HFFc6 (cell line): ENCODE data around the gene ZNF76. TPM values are rescaled to one million over a fixed set of nuclear protein-coding genes. Genes with fewer than 3 reads are reported as not detected.

ENCODE experiments used
- DNase-seq: peaks from one replicate; pipeline ENCODE4 v3.0.0-alpha.2; 2018
- H3K27ac Mint-ChIP-seq: 2 replicates; pipeline ENCODE4 v1.8.0; 2020; ENCODE audit warnings: mild to moderate bottlenecking, mixed read lengths
- H3K27me3 Mint-ChIP-seq: 2 replicates; pipeline ENCODE4 v1.8.0; 2021; ENCODE audit warnings: mild to moderate bottlenecking, moderate library complexity, mixed read lengths; ENCODE audit not compliant: insufficient read depth
- H3K36me3 Mint-ChIP-seq: 2 replicates; pipeline ENCODE4 v1.8.0; 2021; ENCODE audit warnings: low read depth, mixed read lengths
- H3K4me1 Mint-ChIP-seq: 2 replicates; pipeline ENCODE4 v1.8.0; 2020; ENCODE audit warnings: low read depth, mixed read lengths
- H3K4me3 Mint-ChIP-seq: 2 replicates; pipeline ENCODE4 v1.8.0; 2020; ENCODE audit warnings: mild to moderate bottlenecking, moderate library complexity, mixed read lengths
- H3K9me3 Mint-ChIP-seq: 2 replicates; pipeline ENCODE4 v1.8.0; 2020; ENCODE audit warnings: mild to moderate bottlenecking, mixed read lengths
- total RNA-seq, 6 experiments: library from RNA; stranded (reverse); fragmentation: NEBNext Ultra II Directional; extraction: Animal tissue kit (Norgen Biotek cat#: 25700); gene quantifications; 2 replicates in 1 of 6; 3 replicates in 5 of 6; pipeline ENCODE4 v1.2.3, GENCODE V29; 2021
- TF ChIP-seq, protein P1 (sequence below): fragments of 200-600 bp; sonication (generic); IDR thresholded peaks from 2 replicates; pipeline ENCODE4 v1.5.0; 2021; ENCODE audit warnings: antibody characterized with exemption, mild to moderate bottlenecking

The ZNF76 gene
- total RNA-seq, 6 experiments from 2014 or later: 12.7 to 17.1 (median 16.4) TPM

DNA sequence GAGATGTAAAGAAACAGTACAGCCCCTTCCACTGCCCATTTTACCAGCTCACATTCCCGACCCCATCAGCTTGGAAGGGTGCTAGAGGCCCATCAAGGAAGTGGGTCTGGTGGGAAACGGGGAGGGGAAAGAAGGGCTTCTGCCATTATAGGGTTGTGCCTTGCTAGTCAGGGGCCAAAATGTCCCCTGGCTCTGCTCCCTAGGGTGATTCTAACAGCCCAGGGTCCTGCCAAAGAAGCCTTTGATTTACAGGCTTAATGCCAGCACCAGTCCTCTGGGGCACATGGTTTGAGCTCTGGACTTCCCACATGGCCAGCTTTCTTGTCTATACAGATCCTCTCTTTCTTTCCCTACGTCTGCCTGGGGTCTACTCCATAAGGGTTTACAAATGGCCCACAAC is 10.6 kb upstream of the ZNF76 start:
- peak overlapping the region; percentile 61 for H3K27ac Mint-ChIP-seq
- no peak for DNase-seq
- no peaks in the 10 kb centered on the region for H3K27me3 Mint-ChIP-seq
- H3K4me3 Mint-ChIP-seq: no peak overlapping the region
- H3K4me1 Mint-ChIP-seq: peaks cover 16% of the 10 kb centered on the region
- TF ChIP-seq, protein P1, sequence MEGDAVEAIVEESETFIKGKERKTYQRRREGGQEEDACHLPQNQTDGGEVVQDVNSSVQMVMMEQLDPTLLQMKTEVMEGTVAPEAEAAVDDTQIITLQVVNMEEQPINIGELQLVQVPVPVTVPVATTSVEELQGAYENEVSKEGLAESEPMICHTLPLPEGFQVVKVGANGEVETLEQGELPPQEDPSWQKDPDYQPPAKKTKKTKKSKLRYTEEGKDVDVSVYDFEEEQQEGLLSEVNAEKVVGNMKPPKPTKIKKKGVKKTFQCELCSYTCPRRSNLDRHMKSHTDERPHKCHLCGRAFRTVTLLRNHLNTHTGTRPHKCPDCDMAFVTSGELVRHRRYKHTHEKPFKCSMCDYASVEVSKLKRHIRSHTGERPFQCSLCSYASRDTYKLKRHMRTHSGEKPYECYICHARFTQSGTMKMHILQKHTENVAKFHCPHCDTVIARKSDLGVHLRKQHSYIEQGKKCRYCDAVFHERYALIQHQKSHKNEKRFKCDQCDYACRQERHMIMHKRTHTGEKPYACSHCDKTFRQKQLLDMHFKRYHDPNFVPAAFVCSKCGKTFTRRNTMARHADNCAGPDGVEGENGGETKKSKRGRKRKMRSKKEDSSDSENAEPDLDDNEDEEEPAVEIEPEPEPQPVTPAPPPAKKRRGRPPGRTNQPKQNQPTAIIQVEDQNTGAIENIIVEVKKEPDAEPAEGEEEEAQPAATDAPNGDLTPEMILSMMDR: no peak
- H3K9me3 Mint-ChIP-seq: no peaks in the 10 kb centered on the region
- H3K36me3 Mint-ChIP-seq: peaks cover 30% of the 10 kb centered on the region

GRCh38 chr6:35251949-35252348 is 7.6 kb upstream of the ZNF76 start:
- TF ChIP-seq, protein P1: no peak

DNA sequence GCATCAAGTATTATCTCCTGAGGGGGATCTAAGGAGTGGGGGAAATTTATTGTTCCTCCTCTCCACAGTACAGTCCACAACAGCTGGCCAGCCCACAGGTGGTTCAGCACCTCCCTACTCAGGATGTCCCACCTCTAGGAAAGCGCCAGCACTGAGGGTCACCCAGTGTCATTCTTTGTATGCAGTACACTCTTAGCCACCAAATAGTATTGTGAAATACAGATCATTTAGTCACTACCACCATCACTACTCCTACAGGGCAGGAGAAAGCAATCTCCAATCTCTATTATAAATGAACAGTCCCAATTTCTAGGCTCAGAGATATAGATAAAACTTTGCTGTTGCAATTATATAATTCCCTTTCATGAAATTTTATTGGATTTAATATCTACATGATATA is 6.3 kb upstream of the ZNF76 start:
- no peak overlapping the region for H3K27ac Mint-ChIP-seq

More at GRCh38 chr6:35251949-35252348, 7.6 kb upstream of the ZNF76 start:
- Mint-ChIP-seq H3K36me3 (peaks cover 17% of the 10 kb centered on the region; the same call in 1 of the 2 replicates), H3K9me3 (no peaks in the 10 kb centered on the region), H3K27ac (no peak overlapping the region), H3K27me3 (no peaks in the 10 kb centered on the region), H3K4me3 (no peak overlapping the region), H3K4me1 (peaks cover 16% of the 10 kb centered on the region)
- no peak for DNase-seq

DNA sequence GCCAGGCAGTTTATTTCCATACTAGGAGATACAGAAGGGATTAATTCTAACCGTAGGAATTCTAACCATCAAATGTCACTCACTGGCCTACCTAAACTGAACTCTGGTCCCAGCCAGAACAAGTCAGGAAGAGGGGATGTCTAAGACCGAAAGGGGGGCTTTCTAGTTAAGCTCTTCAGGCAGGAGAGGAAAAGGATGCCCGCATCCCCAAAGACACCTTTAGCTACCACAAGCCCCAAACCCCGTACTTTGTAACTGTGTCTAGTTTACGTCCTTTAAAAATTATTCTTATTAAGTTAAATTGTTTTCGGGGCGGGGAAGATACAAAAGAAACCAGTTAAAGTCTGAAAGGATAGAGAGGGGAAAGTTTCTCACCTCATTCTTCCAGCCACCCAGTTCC is 1.2 kb upstream of the ZNF76 start:
- Mint-ChIP-seq H3K27ac (peak overlapping the region; percentile 97), H3K27me3 (no peaks in the 10 kb centered on the region), H3K4me3 (peak overlapping the region; percentile 93), H3K36me3 (0 out of 2 replicates have a peak, but pooled peaks cover 4% of the 10 kb centered on the region), H3K9me3 (no peaks in the 10 kb centered on the region), H3K4me1 (peaks cover 22% of the 10 kb centered on the region)
- DNase-seq: no peak
- TF ChIP-seq, protein P1: no peak

More for the DNA sequence above, 6.3 kb upstream of the ZNF76 start:
- no peak for DNase-seq
- no peaks in the 10 kb centered on the region for H3K9me3 Mint-ChIP-seq
- H3K4me3 Mint-ChIP-seq: no peak overlapping the region
- TF ChIP-seq, protein P1: no peak
- peaks cover 8% of the 10 kb centered on the region for H3K4me1 Mint-ChIP-seq
- H3K27me3 Mint-ChIP-seq: no peaks in the 10 kb centered on the region
- peaks cover 12% of the 10 kb centered on the region; the same call in 1 of the 2 replicates for H3K36me3 Mint-ChIP-seq

DNA sequence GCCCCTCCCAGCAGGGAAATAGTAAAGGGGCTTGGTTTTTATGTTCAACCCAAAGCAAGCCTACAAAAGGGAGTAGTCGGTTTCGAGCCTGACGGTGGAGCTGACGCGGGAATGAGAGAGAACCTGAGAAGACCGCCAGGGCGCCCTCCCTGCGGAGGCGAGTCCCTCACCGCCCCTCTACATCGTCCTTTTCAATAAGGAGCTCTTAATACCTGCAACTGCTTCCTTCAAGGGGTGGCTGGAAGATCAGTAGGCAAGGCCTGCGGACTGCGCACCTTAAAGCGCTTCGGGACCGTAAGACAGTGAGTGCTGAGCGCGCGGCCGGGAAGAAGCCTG is 709 bp upstream of the ZNF76 start:
- peak; percentile 32 for DNase-seq
- TF ChIP-seq, protein P1: peak; percentile 35
- Mint-ChIP-seq H3K27ac (peak overlapping the region; percentile 97), H3K4me1 (peaks cover 22% of the 10 kb centered on the region), H3K4me3 (peak overlapping the region; percentile 93), H3K9me3 (no peaks in the 10 kb centered on the region), H3K27me3 (no peaks in the 10 kb centered on the region), H3K36me3 (0 out of 2 replicates have a peak, but pooled peaks cover 4% of the 10 kb centered on the region)
